HepG2 (cell line): Measurements from ENCODE around the gene CEBPG. TPM values are rescaled to one million over a fixed set of nuclear protein-coding genes. Genes with fewer than 3 reads are reported as not detected.

Source experiments
- ATAC-seq: fragments of 200-7000 bp; cut with Tn5 transposase; 3 replicates; pipeline ENCODE4 v1.9.1; 2020; ENCODE audit warnings: mild to moderate bottlenecking, moderate library complexity
- BruUV-seq: library from RNA; stranded (reverse); fragments of 400-500 nt; replicated peaks from 2 replicates; lab custom pipeline; 2021; lab: Mats Ljungman, UMichigan
- CTCF ChIA-PET: fragments of 300-600 bp; formaldehyde crosslinking; extraction: SDS; loops from one replicate; lab custom pipeline; 2021; ENCODE audit warnings: low total read pairs, inconsistent platforms, low intra/inter-chr PET ratio; lab: Yijun Ruan, JAX
- POLR2A ChIA-PET: fragments of 350-600 bp; sonication (Branson Sonifier 250); formaldehyde crosslinking; loops from one replicate; lab custom pipeline; 2020; ENCODE audit warnings: antibody characterized with exemption, inconsistent platforms; lab: Yijun Ruan, JAX
- DNase-seq: peaks from one replicate; pipeline ENCODE4 v3.0.0-alpha.2; 2015; ENCODE audit warnings: low spot score
- FAIRE-seq: peaks from 3 replicates; lab custom pipeline; 2011; peaks lifted over from hg19 to GRCh38; lab: Jason Lieb, UNC
- H2AFZ ChIP-seq: one replicate; pipeline ENCODE4 v1.6.1; 2011; ENCODE audit warnings: low read length, inconsistent platforms
- H3K27ac ChIP-seq: fragments of 300-600 bp; 3 replicates; pipeline ENCODE4 v1.8.0; 2011; ENCODE audit warnings: mixed run types, mild to moderate bottlenecking, mixed read lengths, low read length, inconsistent platforms; ENCODE audit not compliant: insufficient read depth; ENCODE audit errors: extremely low read length
- H3K27me3 ChIP-seq, 2 experiments: fragments of 200-600 bp in 1 of 2; 2 replicates in 1 of 2; 3 replicates in 1 of 2; pipeline versions ENCODE4 v1.6.0 to v1.8.0; 2011; ENCODE audit warnings: low read length in 2 of 2, mild to moderate bottlenecking in 2 of 2, moderate library complexity in 2 of 2, inconsistent platforms in 1 of 2; ENCODE audit not compliant: insufficient read depth in 2 of 2, control insufficient read depth in 1 of 2
- H3K36me3 ChIP-seq, 2 experiments: fragments of 200-600 bp in 1 of 2; replicated peaks in 1 of 2; 2 replicates in 1 of 2; 3 replicates in 1 of 2; pipeline versions ENCODE4 v1.5.1 to v1.8.0; 2011; ENCODE audit warnings: low read length in 2 of 2, inconsistent platforms in 1 of 2; ENCODE audit not compliant: insufficient read depth in 2 of 2, control insufficient read depth in 1 of 2
- H3K4me1 ChIP-seq: 2 replicates; pipeline ENCODE4 v1.5.1; 2012; ENCODE audit warnings: low read length, inconsistent platforms; ENCODE audit not compliant: insufficient read depth
- H3K4me2 ChIP-seq: 2 replicates; pipeline ENCODE4 v1.6.0; 2011; ENCODE audit warnings: low read depth, low read length, inconsistent platforms
- H3K4me3 ChIP-seq, 3 experiments: fragments of 200-600 bp in 1 of 3; sonication (generic), shearing (Covaris generic) in 1 of 3; replicated peaks in 1 of 3; 2 replicates each; pipeline ENCODE4 v1.5.1; 2011 to 2016; ENCODE audit warnings: low read length in 3 of 3, inconsistent platforms in 2 of 3, low read depth in 2 of 3, mild to moderate bottlenecking in 2 of 3, control low read depth in 1 of 3, mixed read lengths in 1 of 3; ENCODE audit not compliant: insufficient read depth in 1 of 3
- H3K79me2 ChIP-seq: one replicate; pipeline ENCODE4 v1.6.1; 2011; ENCODE audit warnings: low read length, inconsistent platforms; ENCODE audit not compliant: insufficient read depth
- H3K9ac ChIP-seq: 2 replicates; pipeline ENCODE4 v1.6.0; 2011; ENCODE audit warnings: mild to moderate bottlenecking, low read depth, low read length, inconsistent platforms; ENCODE audit not compliant: insufficient read depth
- H3K9me3 ChIP-seq: 2 replicates; pipeline ENCODE4 v1.5.1; 2012; ENCODE audit warnings: mild to moderate bottlenecking, low read length
- H4K20me1 ChIP-seq: 2 replicates; pipeline ENCODE4 v1.6.0; 2011; ENCODE audit warnings: inconsistent platforms, mild to moderate bottlenecking, low read length, moderate library complexity; ENCODE audit not compliant: insufficient read depth
- CCDC6 ChIP-seq: sonication (generic); formaldehyde crosslinking; IDR thresholded peaks from 2 replicates; pipeline ENCODE4 v1.8.1; 2022; ENCODE audit warnings: mild to moderate bottlenecking, missing genetic modification reagents, moderate library complexity
- FOXA3 ChIP-seq: IDR thresholded peaks from 2 replicates; pipeline ENCODE4 v1.6.1; 2016; ENCODE audit warnings: missing genetic modification reagents, missing compliant biosample characterization
- HHEX ChIP-seq: IDR thresholded peaks from 2 replicates; pipeline ENCODE4 v1.6.1; 2016; ENCODE audit warnings: control low read depth
- NR2F1 ChIP-seq, 2 experiments: fragments of 450-650 bp in 1 of 2; formaldehyde crosslinking in 1 of 2; IDR thresholded peaks; 2 replicates each; pipeline versions ENCODE4 v1.5.0 to v1.6.1; 2016 to 2020; ENCODE audit warnings: mild to moderate bottlenecking in 1 of 2, missing compliant biosample characterization in 1 of 2, missing genetic modification reagents in 1 of 2, moderate library complexity in 1 of 2
- POLR2AphosphoS5 ChIP-seq: IDR thresholded peaks from 2 replicates; pipeline ENCODE4 v1.6.1; 2012; ENCODE audit warnings: low read depth, low read length
- SCMH1 ChIP-seq: sonication (generic); formaldehyde crosslinking; IDR thresholded peaks from 2 replicates; pipeline ENCODE4 v1.9.0; 2021; ENCODE audit warnings: missing genetic modification reagents, mild to moderate bottlenecking, borderline replicate concordance
- SMARCE1 ChIP-seq: fragments of 450-650 bp; IDR thresholded peaks from 2 replicates; pipeline ENCODE4 v1.6.1; 2017; ENCODE audit warnings: borderline replicate concordance
- SMC3 ChIP-seq: IDR thresholded peaks from 2 replicates; pipeline ENCODE4 v1.6.1; 2011; ENCODE audit warnings: low read length, improper control_type of control experiment
- STAG1 ChIP-seq: sonication (generic); formaldehyde crosslinking; IDR thresholded peaks from 2 replicates; pipeline ENCODE4 v1.4.0; 2020; ENCODE audit warnings: missing genetic modification reagents
- TCF7L2 ChIP-seq: IDR thresholded peaks from 2 replicates; pipeline ENCODE4 v1.6.1; 2011; ENCODE audit warnings: mild to moderate bottlenecking, low read depth, low read length, moderate library complexity
- ZMYM2 ChIP-seq: sonication (generic); formaldehyde crosslinking; IDR thresholded peaks from 2 replicates; pipeline ENCODE4 v1.8.0; 2022; ENCODE audit warnings: mild to moderate bottlenecking, missing genetic modification reagents
- ZNF616 ChIP-seq: sonication (generic); formaldehyde crosslinking; IDR thresholded peaks from 2 replicates; pipeline ENCODE4 v1.5.0; 2020; ENCODE audit warnings: low read depth, mild to moderate bottlenecking, missing genetic modification reagents
- ZSCAN30 ChIP-seq: sonication (generic); formaldehyde crosslinking; IDR thresholded peaks from 2 replicates; pipeline ENCODE4 v1.5.0; 2020; ENCODE audit warnings: mild to moderate bottlenecking, missing genetic modification reagents
- ZZZ3 ChIP-seq: sonication (generic); formaldehyde crosslinking; IDR thresholded peaks from 2 replicates; pipeline ENCODE4 v1.4.0; 2020; ENCODE audit warnings: missing genetic modification reagents, mild to moderate bottlenecking, borderline replicate concordance
- whole genome bisulfite sequencing: methylation state at CpG from one replicate; pipeline ENCODE4 v1.1.6; 2017; ENCODE audit warnings: low lambda C conversion rate; 5-methylcytosine and 5-hydroxymethylcytosine counted together
- in situ Hi-C: cut with HindIII; loops from 2 replicates; pipeline ENCODE4 v1.10.0; 2017; ENCODE audit warnings: low pct_unique_long_range_greater_than_20kb; ENCODE audit not compliant: extremely low pct_ligation_motif_present
- intact Hi-C: fragments of 100-400 bp; cut with micrococcal nuclease; formaldehyde crosslinking; loops from one replicate; pipeline ENCODE4 v1.10.0; 2022; ENCODE audit not compliant: unreplicated experiment
- polyA plus RNA-seq, 8 experiments: library from polyadenylated mRNA; depleted of rRNA in 3 of 8; stranded (reverse) in 7 of 8; unstranded in 1 of 8; fragments of >200 nt; fragmentation: Illumina TruSeq in 4 of 8; extraction: Trizol in 4 of 8; gene quantifications; 2 replicates each; pipeline versions ENCODE4 v1.2.1 to v1.2.3, GENCODE V29; 2011 to 2016; ENCODE audit warnings: low read depth in 4 of 8, missing spikeins in 1 of 8, mixed read lengths in 1 of 8; ENCODE audit not compliant: insufficient read depth in 1 of 8
- total RNA-seq, 5 experiments: library from RNA; depleted of rRNA; stranded (reverse); fragments of >200 nt; fragmentation: Illumina TruSeq; extraction: Trizol; gene quantifications; 2 replicates each; pipeline ENCODE4 v1.2.3, GENCODE V29; 2016; ENCODE audit warnings: low read depth in 1 of 5
- TF ChIP-seq, protein P1 (sequence below): sonication (generic); formaldehyde crosslinking; IDR thresholded peaks from 2 replicates; pipeline ENCODE4 v1.4.0; 2020; ENCODE audit warnings: missing genetic modification reagents, borderline replicate concordance
- TF ChIP-seq, protein P2 (sequence below): sonication (generic); formaldehyde crosslinking; IDR thresholded peaks from 2 replicates; pipeline ENCODE4 v1.5.1; 2020; ENCODE audit warnings: missing genetic modification reagents, mild to moderate bottlenecking, borderline replicate concordance
- TF ChIP-seq, protein P3 (sequence below): sonication (generic); formaldehyde crosslinking; conservative IDR thresholded peaks from 2 replicates; pipeline ENCODE4 v1.4.0; 2020; ENCODE audit warnings: missing genetic modification reagents

CEBPG gene
- total and polyA plus RNA-seq, 2 of the 13 experiments (the other 11 are each of a cell fraction or from before 2014, with no cell fraction given), result 25.7 to 34.3 TPM

DNA sequence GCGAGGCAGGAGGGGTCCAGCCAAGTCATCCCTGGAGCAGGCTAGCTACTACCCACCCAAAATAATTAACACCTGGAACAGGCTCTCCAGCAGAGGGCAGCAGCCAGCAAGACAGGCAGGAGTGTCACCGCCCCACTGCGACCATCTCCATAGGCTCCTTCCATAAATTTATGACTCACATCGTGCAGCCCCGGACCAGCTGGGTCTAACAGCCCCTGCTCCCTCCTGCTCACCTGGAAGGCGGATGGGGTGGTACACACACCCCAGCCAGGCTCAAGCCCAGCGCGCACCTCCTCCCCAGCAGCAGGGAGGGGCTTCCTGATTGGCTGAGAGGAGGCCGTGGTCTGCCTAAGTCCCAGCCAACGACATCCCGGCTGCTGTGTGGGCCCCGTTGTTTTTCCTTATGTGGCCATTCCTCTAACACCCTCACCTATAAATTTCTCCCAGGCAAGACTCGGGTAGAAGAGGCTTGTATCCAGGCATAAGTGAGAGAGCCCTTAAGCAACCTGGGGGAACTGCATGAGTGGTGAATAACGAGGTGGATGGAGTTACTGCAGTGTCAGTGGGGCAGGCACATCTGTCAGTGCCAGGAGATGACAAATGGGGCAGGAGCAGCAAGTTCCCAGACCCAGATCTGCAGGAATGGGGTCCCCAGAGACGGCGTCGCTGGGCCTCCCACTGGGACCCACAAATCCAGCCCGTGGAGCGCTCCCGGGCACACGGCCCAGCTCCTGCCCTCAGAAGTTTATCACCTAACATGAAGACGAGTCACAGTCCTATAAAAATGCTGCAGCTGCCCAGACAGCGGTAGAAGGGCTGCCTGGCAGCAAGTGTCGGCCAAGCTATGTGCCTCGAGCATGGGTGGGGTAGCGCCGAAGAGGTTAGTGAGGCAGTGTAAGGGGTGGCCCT lies 43.1 kb downstream of the CEBPG start:
- in situ Hi-C loops, result no loop called here
- BruUV-seq, result no TSS peak
- TF ChIP-seq SMC3 (peak; percentile 54; the same call in 1 of the 2 replicates), TCF7L2 (no peak), ZMYM2 (CRISPR knock-in tag) (no peak), ZNF616 (CRISPR knock-in tag) (no peak), POLR2AphosphoS5 (no peak), ZZZ3 (CRISPR knock-in tag) (no peak), HHEX (CRISPR knock-in tag) (no peak), ZSCAN30 (CRISPR knock-in tag) (no peak), STAG1 (CRISPR knock-in tag) (peak; percentile 73), NR2F1 (CRISPR knock-in tag; IDR thresholded peaks at IDR 0.05) (no peak), CCDC6 (CRISPR knock-in tag) (no peak), SMARCE1 (no peak), FOXA3 (CRISPR knock-in tag) (no peak), SCMH1 (CRISPR knock-in tag) (no peak)
- TF ChIP-seq, protein P1, sequence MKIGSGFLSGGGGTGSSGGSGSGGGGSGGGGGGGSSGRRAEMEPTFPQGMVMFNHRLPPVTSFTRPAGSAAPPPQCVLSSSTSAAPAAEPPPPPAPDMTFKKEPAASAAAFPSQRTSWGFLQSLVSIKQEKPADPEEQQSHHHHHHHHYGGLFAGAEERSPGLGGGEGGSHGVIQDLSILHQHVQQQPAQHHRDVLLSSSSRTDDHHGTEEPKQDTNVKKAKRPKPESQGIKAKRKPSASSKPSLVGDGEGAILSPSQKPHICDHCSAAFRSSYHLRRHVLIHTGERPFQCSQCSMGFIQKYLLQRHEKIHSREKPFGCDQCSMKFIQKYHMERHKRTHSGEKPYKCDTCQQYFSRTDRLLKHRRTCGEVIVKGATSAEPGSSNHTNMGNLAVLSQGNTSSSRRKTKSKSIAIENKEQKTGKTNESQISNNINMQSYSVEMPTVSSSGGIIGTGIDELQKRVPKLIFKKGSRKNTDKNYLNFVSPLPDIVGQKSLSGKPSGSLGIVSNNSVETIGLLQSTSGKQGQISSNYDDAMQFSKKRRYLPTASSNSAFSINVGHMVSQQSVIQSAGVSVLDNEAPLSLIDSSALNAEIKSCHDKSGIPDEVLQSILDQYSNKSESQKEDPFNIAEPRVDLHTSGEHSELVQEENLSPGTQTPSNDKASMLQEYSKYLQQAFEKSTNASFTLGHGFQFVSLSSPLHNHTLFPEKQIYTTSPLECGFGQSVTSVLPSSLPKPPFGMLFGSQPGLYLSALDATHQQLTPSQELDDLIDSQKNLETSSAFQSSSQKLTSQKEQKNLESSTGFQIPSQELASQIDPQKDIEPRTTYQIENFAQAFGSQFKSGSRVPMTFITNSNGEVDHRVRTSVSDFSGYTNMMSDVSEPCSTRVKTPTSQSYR (CRISPR knock-in tag), result no peak
- TF ChIP-seq, protein P2, sequence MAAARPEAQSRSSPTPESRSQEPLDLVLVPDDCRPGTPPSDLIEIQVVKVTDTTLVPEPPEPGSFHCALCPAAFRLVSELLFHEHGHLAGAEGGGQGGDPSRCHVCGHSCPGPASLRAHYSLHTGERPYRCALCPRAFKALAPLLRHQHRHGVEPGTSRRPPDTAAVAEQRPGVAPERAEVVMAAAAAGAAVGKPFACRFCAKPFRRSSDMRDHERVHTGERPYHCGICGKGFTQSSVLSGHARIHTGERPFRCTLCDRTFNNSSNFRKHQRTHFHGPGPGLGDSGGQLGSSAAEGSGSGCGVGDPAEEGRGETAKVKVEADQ, result no peak
- TF ChIP-seq, protein P3, sequence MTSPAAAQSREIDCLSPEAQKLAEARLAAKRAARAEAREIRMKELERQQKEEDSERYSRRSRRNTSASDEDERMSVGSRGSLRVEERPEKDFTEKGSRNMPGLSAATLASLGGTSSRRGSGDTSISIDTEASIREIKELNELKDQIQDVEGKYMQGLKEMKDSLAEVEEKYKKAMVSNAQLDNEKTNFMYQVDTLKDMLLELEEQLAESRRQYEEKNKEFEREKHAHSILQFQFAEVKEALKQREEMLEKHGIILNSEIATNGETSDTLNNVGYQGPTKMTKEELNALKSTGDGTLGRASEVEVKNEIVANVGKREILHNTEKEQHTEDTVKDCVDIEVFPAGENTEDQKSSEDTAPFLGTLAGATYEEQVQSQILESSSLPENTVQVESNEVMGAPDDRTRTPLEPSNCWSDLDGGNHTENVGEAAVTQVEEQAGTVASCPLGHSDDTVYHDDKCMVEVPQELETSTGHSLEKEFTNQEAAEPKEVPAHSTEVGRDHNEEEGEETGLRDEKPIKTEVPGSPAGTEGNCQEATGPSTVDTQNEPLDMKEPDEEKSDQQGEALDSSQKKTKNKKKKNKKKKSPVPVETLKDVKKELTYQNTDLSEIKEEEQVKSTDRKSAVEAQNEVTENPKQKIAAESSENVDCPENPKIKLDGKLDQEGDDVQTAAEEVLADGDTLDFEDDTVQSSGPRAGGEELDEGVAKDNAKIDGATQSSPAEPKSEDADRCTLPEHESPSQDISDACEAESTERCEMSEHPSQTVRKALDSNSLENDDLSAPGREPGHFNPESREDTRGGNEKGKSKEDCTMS (CRISPR knock-in tag), result no peak

More for the DNA sequence above, 43.1 kb downstream of the CEBPG start:
- H4K20me1 ChIP-seq, result no peaks in the 10 kb centered on the region
- no peaks in the 10 kb centered on the region for H3K27me3 ChIP-seq
- H3K27ac ChIP-seq, result no peak overlapping the region
- H2AFZ ChIP-seq, result no peak overlapping the region
- peaks cover 0 to 3% of the 10 kb centered on the region in 2 experiments; a peak in 1 of 5 replicates for H3K36me3 ChIP-seq
- FAIRE-seq (peak; percentile 37), DNase-seq (peak; percentile 44), ATAC-seq (peak; percentile 75)
- no peak overlapping the region for H3K4me2 ChIP-seq
- H3K79me2 ChIP-seq, result no peaks in the 10 kb centered on the region
- H3K9ac ChIP-seq, result no peak overlapping the region
- peaks cover 8% of the 10 kb centered on the region for H3K4me1 ChIP-seq
- 90% methylated on average over 16 of the region's 27 CpGs for WGBS
- ChIA-PET POLR2A (interaction anchor here (0.9 to 1.0 kb wide), 2 partner anchors 10 to 13 kb away, joined by 3 read pairs; no protein-coding TSS in a partner anchor), CTCF (interaction anchor here (1.2 to 1.8 kb wide), 2 partner anchors 181 to 355 kb away, joined by 3 to 11 read pairs; no protein-coding TSS in a partner anchor)
- no peaks in the 10 kb centered on the region for H3K9me3 ChIP-seq
- intact Hi-C loops, result no loop called here
- H3K4me3 ChIP-seq, result no peak overlapping the region
